Islet precursor cell (in vitro differentiated cells): ENCODE measurements around the gene SLC35F3.
A peak's percentile ranks its signal among the peaks of the same experiment; 100 is the strongest.

ENCODE experiments used
- DNase-seq: peaks from one replicate; pipeline ENCODE4 v3.0.0-alpha.2; 2018

The SLC35F3 gene

DNA sequence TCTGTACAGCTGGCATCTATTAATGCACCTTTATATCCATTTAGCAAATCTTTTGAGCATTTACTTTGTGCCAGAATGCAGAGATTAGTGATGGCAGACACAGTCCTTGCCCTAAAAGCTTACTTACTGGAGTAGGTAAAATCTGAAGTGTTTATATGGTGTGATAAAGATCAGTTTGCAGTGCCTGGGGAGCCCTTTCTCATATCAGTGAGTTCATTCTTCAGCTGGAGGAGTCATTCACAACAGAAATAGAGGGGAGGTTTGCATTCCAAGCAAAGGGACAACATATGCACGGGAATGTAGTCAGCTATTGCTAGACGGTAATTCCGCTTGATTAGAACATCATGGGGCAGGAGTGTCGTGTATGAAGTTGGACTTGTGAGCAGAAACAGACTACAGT, 8.4 kb downstream of the SLC35F3 start:
- DNase-seq = peak; percentile 50

GRCh38 chr1:233916706-233917105, 12.2 kb downstream of the SLC35F3 start:
- DNase-seq = no peak

DNA sequence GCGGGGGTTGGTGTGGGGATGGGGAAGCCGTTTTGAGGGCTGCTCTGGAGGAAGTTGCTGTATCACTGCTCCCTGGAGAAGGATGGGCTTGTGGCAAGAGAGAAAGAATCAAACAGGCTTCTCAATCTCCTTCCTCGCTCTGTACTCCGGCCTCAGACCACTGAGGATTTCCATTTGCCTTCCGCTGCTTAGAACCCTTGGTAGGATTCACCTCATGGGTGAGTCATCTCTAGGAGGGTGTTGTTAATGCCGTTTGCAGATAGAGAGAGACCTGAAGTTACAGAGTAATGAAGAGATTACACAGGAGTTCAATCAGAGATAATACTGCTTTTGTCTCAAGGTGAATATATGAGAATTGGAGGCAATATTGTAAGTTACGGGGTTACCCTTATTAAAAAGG, 15.3 kb downstream of the SLC35F3 start:
- DNase-seq = no peak

DNA sequence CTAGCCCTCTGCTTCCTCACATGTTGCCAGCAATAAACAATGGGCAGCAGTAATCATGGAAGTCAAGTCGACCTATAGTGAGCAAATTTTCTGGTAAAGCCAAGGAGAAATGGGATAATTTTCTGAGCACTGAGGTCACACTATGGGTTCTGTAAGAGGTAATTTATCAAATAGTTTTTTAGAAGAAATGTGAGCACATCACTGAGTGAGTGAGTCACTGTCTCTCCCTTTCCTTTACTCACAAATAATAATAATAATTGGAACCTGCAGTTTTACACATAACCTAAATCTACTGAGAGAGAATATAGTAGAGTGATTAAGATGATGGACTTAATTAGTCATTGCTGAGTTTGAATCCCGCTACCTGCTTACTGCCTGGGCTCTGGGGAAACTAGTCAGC, 23.6 kb downstream of the SLC35F3 start:
- DNase-seq = no peak

- no peak for DNase-seq
Observed at GRCh38 chr1:233933339-233933738, 28.9 kb downstream of the SLC35F3 start.

GRCh38 chr1:233935297-233935868, 30.9 kb downstream of the SLC35F3 start:
- DNase-seq = no peak

DNA sequence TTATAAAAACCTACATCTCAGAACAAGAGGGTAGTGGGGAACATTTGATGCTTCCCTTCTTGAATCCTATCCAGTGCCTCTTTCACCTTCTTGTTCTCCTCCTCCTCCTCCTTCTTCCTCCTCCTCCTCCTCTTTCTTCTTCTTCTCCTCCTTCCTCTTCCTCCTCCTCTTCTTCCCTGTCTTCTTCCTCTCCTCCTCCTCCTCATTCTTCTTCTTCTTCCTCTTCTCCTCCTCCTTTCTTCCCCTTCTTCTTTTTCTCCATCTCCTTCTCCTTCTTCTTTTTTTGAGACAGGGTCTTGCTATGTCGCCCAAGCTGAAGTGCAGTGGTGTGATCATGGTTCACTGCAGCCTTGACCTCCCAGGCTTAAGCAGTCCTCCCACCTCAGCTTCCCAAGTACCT, 31.9 kb downstream of the SLC35F3 start:
- DNase-seq = no peak

- DNase-seq = no peak
Observed at GRCh38 chr1:233936842-233937241, 32.4 kb downstream of the SLC35F3 start.

GRCh38 chr1:233938476-233938875, 34.0 kb downstream of the SLC35F3 start:
- DNase-seq = no peak

DNA sequence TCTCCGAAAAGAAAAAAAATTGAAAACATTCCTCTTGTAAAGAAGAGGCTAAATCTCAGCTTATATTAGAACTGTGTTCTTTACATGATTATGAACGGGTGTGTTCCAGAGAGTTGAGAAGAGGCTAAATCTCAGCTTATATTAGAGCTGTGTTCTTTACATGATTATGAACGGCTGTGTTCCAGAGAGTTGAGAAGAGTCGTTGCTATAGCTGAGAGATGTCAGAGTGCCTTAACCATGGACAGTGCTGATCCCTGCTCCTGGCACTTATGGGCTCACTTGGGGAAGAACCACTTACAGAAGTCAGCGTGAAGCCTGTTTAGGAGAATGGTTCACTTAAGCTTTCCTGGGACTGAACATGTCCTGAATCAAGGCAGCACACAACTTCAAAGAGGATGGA, 35.0 kb downstream of the SLC35F3 start:
- DNase-seq = no peak

- DNase-seq = no peak
Observed at GRCh38 chr1:233940908-233941307, 36.4 kb downstream of the SLC35F3 start.

- no peak for DNase-seq
Observed at GRCh38 chr1:233944601-233945000, 40.1 kb downstream of the SLC35F3 start.

DNA sequence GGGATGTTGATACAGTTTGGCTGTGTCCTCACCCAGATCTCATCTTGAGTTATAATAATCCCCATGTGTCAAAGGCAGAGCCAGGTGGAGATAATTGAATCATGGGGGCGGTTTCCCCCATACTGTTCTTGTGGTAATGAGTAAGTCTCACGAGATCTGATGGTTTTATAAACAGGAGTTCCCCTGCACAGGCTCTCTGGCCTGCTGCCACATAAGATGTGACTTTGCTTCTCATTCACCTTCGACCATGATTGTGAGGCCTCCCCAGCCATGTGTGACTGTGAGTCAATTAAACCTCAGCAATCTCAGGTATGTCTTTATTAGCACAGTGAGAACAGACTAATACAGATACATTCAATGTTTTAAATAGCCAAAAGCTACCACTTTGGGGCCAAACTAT, 41.1 kb downstream of the SLC35F3 start:
- no peak for DNase-seq

- DNase-seq = no peak
Observed at GRCh38 chr1:233945979-233946378, 41.5 kb downstream of the SLC35F3 start.

GRCh38 chr1:233946724-233947123, 42.2 kb downstream of the SLC35F3 start:
- DNase-seq = no peak

- DNase-seq = no peak
Observed at GRCh38 chr1:233951804-233952203, 47.3 kb downstream of the SLC35F3 start.

- no peak for DNase-seq
Observed at GRCh38 chr1:233957691-233958090, 53.2 kb downstream of the SLC35F3 start.

- no peak for DNase-seq
Observed at GRCh38 chr1:233959102-233959501, 54.6 kb downstream of the SLC35F3 start.

- no peak for DNase-seq
Observed at GRCh38 chr1:233959971-233960370, 55.5 kb downstream of the SLC35F3 start.

DNA sequence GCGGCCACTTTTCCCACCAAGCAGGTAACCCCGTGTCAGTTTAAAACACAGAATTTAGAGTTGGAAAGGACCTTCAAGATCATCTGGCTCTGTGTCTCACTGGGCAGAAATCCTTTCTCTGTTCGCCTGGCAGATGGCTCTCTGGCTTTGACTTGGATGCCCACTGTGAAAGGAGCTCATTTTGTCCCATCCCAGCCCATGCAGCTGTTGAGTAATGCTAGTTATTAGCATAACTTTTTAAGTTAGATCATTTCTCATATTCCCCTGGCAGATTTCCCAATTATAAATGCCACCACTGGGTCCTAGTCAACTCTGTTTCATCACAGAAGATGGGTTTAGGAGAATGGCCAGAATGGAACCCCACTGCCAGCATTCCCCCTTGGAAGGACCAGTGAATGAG, 55.9 kb downstream of the SLC35F3 start:
- no peak for DNase-seq

DNA sequence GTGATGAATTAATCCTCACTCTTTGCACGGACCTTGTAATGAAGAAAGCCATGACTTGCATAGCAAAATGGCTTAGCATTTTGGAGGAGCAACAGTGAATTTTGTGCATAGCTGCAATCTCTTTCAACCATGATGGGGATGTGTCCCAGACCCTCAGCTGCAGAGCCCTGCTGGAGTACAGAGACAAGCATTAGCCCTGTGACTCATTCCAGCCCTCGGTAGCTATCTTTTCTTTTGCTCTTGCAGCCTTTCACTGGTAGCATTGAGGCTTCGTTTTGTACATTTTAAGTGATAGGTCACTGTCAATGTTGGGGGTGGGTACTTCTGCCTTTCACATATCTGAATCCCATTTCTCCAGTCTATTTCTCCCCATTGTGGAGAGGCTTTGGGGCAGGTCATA, 58.4 kb downstream of the SLC35F3 start:
- no peak for DNase-seq

DNA sequence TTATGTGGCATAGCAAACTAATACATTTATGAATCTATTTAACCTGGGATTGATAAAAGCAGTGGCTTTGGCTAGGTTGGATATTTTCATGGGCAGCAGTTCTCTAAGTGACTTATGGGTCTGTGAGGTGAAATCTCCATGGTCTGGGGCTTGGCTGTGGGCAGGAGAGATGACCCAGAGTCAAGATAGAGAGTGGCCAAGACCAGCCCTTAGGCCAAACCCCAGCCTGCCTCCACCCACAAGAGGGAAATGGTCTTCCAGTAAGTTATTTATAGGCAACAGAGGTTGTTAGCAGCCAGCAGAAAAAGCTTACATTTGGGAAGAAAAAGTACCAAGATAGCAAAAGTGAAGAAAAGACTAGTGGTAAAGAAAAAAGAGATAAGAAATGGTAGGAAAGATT, 61.4 kb downstream of the SLC35F3 start:
- DNase-seq = no peak

DNA sequence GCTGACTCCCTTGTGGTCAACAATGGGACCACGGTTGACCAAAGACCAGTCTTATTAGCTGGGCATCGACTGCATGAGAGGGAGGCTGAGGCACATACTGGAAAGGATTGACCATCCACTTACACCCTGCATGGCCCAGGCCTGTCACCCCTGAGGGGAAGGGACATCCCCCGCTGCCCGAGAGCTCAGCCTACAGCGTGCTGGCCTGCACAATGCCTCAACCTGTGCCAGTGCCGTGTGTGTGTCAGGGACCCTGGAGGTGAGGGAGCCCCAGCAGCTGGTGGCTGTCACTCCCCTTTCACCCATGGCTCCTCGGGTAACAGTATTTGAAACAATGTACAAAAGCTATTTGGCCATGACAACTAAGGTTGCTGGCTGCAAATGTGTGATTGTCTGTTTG, 67.3 kb downstream of the SLC35F3 start:
- DNase-seq = no peak

DNA sequence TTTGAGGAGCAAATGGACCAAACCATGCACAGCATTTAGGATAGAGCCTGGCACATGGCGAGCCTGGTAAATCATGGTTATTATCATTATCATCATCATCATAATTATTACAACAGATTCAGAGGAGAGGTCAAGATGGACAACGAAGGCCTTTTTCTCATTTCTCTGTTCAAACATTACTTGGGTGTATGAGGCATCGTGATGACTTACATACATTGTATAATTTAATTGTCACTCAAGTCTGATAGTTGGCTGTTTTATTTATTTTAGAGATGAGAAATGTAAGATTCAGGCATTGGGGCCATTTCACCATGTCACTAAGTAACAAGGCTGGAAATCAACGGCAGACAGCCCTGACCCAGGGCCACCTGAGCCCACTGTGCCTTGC, 68.1 kb downstream of the SLC35F3 start:
- no peak for DNase-seq

DNA sequence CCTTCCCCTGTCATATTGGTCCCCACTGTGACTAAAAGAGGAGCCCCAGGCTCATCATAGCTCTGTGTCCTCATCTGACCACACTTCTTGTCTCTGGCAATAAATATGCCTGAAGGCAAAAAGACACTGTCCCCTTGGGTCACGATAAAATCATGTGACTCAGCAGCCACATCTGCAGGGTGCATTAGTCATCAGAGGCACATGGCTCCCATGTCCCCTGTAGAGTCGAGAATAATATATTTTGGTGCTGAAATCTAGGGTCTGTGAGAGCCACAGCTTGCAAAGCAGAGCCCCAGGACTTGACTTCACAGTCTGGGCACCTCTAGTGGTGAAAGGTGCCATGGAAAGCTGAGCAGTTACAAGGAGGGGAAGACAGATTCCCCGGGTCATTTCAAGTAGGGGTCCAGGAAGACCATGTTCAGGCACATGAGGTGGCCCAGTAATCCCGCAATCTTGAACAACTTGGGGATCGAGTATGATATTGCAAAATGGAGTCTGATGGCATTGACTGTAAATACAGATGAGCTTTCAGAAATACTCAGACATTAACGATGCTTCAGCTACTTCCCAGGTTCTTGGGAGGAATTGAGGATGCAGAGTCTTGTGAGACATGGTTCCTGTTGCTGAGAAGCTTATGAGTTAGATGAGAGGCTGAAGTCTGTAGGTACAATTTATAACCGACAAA, 68.6 kb downstream of the SLC35F3 start:
- DNase-seq = no peak
